Testis (tissue), 2 donors: ENCODE data around the gene ABCC8.

Experiments
- POLR2A ChIP-seq: fragments of 450-650 bp; IDR thresholded peaks from one replicate; pipeline ENCODE4 v1.6.1; 2017; ENCODE audit warnings: antibody characterized with exemption, mild to moderate bottlenecking, moderate library complexity
- TF ChIP-seq, protein P1 (sequence below), 3 experiments: fragments of 450-650 bp in 2 of 3; fragments of 200-600 bp in 1 of 3; sonication (generic) in 1 of 3; IDR thresholded peaks; one replicate each; pipeline ENCODE4 v1.5.1; 2016 to 2019; ENCODE audit warnings: antibody characterized with exemption in 3 of 3, mild to moderate bottlenecking in 2 of 3, moderate library complexity in 1 of 3

DNA sequence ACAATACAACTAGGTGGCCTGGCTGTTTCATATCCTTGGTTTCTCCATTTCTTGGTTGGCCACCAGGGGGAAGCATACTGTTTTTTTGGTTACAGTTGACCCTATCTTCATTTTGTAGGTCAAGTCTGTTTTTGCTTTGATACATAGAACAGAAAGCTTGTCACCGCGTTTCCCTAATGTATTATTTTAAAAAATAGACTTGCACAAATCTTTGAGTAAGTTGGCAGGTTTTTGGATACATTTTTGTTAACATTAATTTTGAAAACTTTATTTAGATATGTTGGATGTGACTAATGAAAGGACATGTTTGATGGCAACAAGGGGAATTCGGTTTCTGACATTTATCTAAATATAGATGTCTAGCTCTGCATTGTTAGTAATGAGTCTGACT is 122.0 kb downstream of the ABCC8 start:
- TF ChIP-seq, protein P1, sequence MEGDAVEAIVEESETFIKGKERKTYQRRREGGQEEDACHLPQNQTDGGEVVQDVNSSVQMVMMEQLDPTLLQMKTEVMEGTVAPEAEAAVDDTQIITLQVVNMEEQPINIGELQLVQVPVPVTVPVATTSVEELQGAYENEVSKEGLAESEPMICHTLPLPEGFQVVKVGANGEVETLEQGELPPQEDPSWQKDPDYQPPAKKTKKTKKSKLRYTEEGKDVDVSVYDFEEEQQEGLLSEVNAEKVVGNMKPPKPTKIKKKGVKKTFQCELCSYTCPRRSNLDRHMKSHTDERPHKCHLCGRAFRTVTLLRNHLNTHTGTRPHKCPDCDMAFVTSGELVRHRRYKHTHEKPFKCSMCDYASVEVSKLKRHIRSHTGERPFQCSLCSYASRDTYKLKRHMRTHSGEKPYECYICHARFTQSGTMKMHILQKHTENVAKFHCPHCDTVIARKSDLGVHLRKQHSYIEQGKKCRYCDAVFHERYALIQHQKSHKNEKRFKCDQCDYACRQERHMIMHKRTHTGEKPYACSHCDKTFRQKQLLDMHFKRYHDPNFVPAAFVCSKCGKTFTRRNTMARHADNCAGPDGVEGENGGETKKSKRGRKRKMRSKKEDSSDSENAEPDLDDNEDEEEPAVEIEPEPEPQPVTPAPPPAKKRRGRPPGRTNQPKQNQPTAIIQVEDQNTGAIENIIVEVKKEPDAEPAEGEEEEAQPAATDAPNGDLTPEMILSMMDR (IDR thresholded peaks at IDR 0.05) = peak; percentile 52 to 72 (median 62)
- no peak for TF ChIP-seq POLR2A
